ENCODE measurements around the gene SLC2A4.

Gene SLC2A4

GRCh38 chr17:7306911-7307685, 25.6 kb downstream of the SLC2A4 start, which contains the start of gene EIF5A:
TSS of gene EIF5A (plus strand) at chr17:7307628. CDS start at chr17:7309636, 2,008 bp downstream.
- peak; percentile 97 for DNase-seq
- Histone ChIP-seq H3K4me3 (ENCODE audit: low read depth, low read length) (peak within 1 kb of the TSS; percentile 86), H3K4me1 (no peaks in the 10 kb centered on the region)

GRCh38 chr17:7307686-7308624, 26.4 kb downstream of the SLC2A4 start:
- peak; percentile 46 for DNase-seq
- TF ChIP-seq, protein P1, sequence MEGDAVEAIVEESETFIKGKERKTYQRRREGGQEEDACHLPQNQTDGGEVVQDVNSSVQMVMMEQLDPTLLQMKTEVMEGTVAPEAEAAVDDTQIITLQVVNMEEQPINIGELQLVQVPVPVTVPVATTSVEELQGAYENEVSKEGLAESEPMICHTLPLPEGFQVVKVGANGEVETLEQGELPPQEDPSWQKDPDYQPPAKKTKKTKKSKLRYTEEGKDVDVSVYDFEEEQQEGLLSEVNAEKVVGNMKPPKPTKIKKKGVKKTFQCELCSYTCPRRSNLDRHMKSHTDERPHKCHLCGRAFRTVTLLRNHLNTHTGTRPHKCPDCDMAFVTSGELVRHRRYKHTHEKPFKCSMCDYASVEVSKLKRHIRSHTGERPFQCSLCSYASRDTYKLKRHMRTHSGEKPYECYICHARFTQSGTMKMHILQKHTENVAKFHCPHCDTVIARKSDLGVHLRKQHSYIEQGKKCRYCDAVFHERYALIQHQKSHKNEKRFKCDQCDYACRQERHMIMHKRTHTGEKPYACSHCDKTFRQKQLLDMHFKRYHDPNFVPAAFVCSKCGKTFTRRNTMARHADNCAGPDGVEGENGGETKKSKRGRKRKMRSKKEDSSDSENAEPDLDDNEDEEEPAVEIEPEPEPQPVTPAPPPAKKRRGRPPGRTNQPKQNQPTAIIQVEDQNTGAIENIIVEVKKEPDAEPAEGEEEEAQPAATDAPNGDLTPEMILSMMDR (IDR thresholded peaks at IDR 0.05; ENCODE audit: low read depth, low read length) = no peak
- Histone ChIP-seq H3K4me1 (no peaks in the 10 kb centered on the region), H3K4me3 (ENCODE audit: low read depth, low read length) (peak overlapping the region; percentile 86), H3K9me3 (no peaks in the 10 kb centered on the region), H3K27me3 (no peaks in the 10 kb centered on the region), H3K36me3 (peaks cover 48% of the 10 kb centered on the region)

More at GRCh38 chr17:7306911-7307685, 25.6 kb downstream of the SLC2A4 start, which contains the start of gene EIF5A:
- Histone ChIP-seq H3K36me3 (peaks cover 40% of the 10 kb centered on the region), H3K9me3 (no peaks in the 10 kb centered on the region), H3K27me3 (no peaks in the 10 kb centered on the region)
- TF ChIP-seq, protein P1 (IDR thresholded peaks at IDR 0.05; ENCODE audit: low read depth, low read length) = no peak

- Histone ChIP-seq H3K9me3 (no peaks in the 10 kb centered on the region), H3K4me3 (ENCODE audit: low read depth, low read length) (peak overlapping the region; percentile 86), H3K36me3 (peaks cover 53% of the 10 kb centered on the region), H3K4me1 (no peaks in the 10 kb centered on the region), H3K27me3 (no peaks in the 10 kb centered on the region)
- TF ChIP-seq, protein P1 (IDR thresholded peaks at IDR 0.05; ENCODE audit: low read depth, low read length) = no peak
- DNase-seq = peak; percentile 61
These were observed 27.3 kb downstream of the SLC2A4 start for GRCh38 chr17:7308625-7309433.

- H3K4me1 ChIP-seq = no peaks in the 10 kb centered on the region
- DNase-seq = no peak
- H3K4me3 ChIP-seq (ENCODE audit: low read depth, low read length) = peak overlapping the region; percentile 86
- H3K27me3 ChIP-seq = no peaks in the 10 kb centered on the region
- H3K9me3 ChIP-seq = no peaks in the 10 kb centered on the region
- TF ChIP-seq, protein P1 (IDR thresholded peaks at IDR 0.05; ENCODE audit: low read depth, low read length) = no peak
- peaks cover 53% of the 10 kb centered on the region for H3K36me3 ChIP-seq
These were observed 28.1 kb downstream of the SLC2A4 start for GRCh38 chr17:7309628-7310027.

DNA sequence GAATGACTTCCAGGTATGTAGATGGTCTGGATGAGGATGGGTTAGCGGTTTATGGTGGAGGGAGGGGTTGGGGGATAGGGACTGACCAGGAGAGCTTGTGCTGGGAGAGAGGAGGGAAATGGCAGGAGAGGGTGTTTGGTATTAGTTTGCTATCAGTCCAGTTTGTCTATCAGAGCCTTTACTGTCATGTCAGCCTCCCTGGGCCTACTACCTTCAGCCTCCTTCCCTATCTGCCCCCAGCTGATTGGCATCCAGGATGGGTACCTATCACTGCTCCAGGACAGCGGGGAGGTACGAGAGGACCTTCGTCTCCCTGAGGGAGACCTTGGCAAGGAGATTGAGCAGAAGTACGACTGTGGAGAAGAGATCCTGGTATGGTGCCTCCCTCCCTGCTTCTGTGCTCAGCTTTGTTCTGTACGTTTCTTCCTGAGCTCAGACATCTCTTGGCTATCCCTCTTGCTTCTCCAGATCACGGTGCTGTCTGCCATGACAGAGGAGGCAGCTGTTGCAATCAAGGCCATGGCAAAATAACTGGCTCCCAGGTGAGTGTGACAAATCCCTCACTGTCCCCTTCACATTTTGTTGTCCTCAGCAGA, 29.7 kb downstream of the SLC2A4 start:
- Histone ChIP-seq H3K36me3 (peaks cover 53% of the 10 kb centered on the region), H3K4me1 (no peaks in the 10 kb centered on the region)

More for the DNA sequence above, 29.7 kb downstream of the SLC2A4 start:
- Histone ChIP-seq H3K4me3 (ENCODE audit: low read depth, low read length) (no peak overlapping the region), H3K9me3 (no peaks in the 10 kb centered on the region), H3K27me3 (no peaks in the 10 kb centered on the region)
- TF ChIP-seq, protein P1 (IDR thresholded peaks at IDR 0.05; ENCODE audit: low read depth, low read length) = no peak
- no peak for DNase-seq
